ENCODE measurements around the gene FGF11. TPM values are rescaled to one million over a fixed set of nuclear protein-coding genes. Genes with fewer than 3 reads are reported as not detected.

Gene FGF11
- total RNA-seq, 1 experiment from 2014 or later, result 24.2 TPM

- DNase-seq (ENCODE audit: low spot score), result no peak
- in situ Hi-C loops (cut with HindIII; ENCODE audit: low sequenced_read_pairs), result no loop called here
These were observed 13.0 kb upstream of the FGF11 start for GRCh38 chr17:7426203-7426863.

- DNase-seq (ENCODE audit: low spot score), result no peak
- in situ Hi-C loops (cut with HindIII; ENCODE audit: low sequenced_read_pairs), result no loop called here
These were observed 12.3 kb upstream of the FGF11 start for GRCh38 chr17:7426896-7427489.

GRCh38 chr17:7427549-7427948 is 11.8 kb upstream of the FGF11 start:
- no peak for DNase-seq (ENCODE audit: low spot score)
- in situ Hi-C loops (cut with HindIII; ENCODE audit: low sequenced_read_pairs), result no loop called here

DNA sequence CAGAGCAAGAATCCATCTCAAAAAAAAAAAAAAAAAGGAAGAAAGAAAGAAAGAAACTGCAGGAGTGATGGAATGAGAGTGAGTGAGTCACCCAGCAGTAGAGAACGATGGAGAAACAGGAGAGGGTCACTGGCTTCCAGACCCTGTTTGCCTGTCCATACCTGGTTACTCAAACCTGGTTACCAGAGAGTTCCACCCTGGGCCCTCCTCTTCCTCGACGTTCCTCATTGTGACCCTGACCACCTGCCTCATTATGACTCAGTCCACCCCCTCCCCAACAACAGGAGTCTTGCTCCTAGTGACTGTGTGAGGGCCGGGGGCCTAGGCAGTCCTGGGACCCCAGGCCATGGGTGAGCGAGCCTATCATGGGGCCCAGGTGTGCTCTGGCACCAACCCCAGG is 10.8 kb upstream of the FGF11 start, which contains the start of gene SPEM3:
SPEM3 (plus strand) TSS at position 301 of the 400 bp plus-strand sequence; CDS start at position 347, 46 bp downstream.
- no peak for DNase-seq (ENCODE audit: low spot score)
- in situ Hi-C loops (cut with HindIII; ENCODE audit: low sequenced_read_pairs), result no loop called here

- in situ Hi-C loops (cut with HindIII; ENCODE audit: low sequenced_read_pairs), result no loop called here
- no peak for DNase-seq (ENCODE audit: low spot score)
These were observed 9.6 kb upstream of the FGF11 start for GRCh38 chr17:7429722-7430121.

GRCh38 chr17:7431231-7431630 is 8.1 kb upstream of the FGF11 start:
- in situ Hi-C loops (cut with HindIII; ENCODE audit: low sequenced_read_pairs), result no loop called here
- DNase-seq (ENCODE audit: low spot score), result no peak

- in situ Hi-C loops (cut with HindIII; ENCODE audit: low sequenced_read_pairs), result no loop called here
- no peak for DNase-seq (ENCODE audit: low spot score)
These were observed 7.0 kb upstream of the FGF11 start for GRCh38 chr17:7432296-7432695.

GRCh38 chr17:7435676-7436555 is 3.4 kb upstream of the FGF11 start:
- no peak for DNase-seq (ENCODE audit: low spot score)
- in situ Hi-C loops (cut with HindIII; ENCODE audit: low sequenced_read_pairs), result no loop called here

DNA sequence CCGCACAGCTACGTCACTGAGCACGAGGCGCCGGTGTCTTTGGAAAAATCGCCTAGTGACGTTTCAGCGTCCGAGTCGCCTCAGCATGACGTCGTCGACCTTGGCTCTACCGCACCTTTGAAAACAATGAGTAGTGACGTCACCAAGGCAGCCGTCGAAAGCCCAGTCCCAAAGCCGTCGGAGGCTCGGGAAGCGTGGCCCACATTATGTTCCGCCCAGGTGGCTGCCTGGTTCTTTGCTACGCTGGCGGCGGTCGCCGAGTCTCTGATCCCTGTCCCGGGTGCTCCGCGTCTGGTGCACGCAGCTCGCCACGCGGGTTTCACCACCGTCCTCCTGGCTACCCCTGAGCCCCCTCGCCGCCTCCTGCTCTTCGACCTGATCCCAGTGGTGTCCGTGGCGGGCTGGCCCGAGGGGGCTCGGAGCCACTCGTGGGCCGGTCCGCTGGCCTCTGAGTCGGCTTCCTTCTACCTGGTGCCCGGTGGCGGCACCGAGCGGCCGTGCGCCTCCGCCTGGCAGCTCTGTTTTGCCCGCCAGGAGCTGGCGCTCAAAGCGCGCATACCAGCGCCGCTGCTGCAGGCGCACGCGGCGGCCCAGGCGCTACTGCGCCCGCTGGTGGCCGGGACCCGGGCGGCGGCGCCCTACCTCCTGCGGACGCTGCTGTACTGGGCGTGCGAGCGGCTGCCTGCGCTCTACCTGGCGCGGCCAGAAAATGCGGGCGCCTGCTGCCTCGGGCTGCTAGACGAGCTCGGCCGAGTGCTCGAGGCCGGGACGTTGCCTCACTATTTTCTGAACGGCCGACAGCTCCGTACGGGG is 2.5 kb upstream of the FGF11 start:
- in situ Hi-C loops (cut with HindIII; ENCODE audit: low sequenced_read_pairs), result no loop called here
- DNase-seq (ENCODE audit: low spot score), result peak; percentile 63

DNA sequence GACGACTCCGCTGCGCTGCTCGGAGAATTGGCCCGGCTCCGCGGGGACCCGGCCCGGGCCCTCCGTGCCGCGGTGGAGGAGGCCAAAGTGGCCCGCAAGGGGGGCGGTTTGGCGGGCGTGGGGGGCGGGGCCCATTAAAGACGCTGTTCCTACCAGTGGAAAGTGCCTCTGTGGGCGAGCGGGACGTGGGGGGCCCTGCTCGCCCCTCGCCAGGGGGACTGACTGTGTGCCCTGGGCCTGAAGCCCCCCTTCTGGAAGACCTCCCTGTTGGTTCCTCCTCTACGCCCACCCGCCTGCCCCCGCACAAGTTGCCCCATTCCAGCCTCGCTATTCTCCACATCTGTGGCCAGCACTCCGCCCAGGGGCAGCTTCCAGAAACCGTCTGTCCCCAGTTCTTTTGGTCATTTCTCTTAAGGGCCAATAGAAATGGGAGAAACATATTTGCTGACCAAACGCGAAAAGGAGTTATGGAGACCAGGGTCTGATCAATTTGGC is 1.9 kb upstream of the FGF11 start:
- no peak for DNase-seq (ENCODE audit: low spot score)
- in situ Hi-C loops (cut with HindIII; ENCODE audit: low sequenced_read_pairs), result no loop called here

DNA sequence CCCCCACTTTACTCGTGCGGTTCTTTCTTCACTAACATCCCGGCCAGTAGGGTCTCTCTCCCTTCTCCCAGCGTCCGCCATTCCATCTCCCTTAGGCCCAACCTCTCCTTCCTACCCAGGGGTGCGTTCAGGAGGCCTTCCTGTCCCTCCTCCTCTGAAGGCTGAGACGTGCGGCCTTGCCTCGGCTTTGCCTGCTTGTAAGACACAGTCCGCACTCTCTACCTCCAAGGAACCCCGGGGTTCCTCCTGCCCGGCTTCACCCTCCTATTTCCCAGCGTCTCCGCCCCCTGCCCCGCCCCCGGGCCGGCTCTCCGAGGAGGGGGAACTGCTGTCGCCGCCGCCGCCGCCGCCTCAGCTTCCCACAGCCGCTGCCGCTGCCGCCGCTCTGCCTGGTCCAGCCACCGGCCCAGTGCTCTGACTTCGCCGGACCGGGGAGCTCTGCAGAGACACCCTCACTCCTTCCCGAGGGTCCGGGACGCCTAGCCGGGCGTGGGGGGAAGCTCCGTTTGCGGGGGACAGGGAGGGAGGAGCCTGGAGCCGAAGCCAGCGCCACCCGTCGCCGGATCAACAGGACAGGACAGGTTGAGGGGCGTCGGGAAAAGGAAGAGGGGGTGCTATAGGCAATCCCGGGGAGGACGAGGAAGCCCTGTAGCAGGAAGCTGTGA is 1.2 kb upstream of the FGF11 start:
- in situ Hi-C loops (cut with HindIII; ENCODE audit: low sequenced_read_pairs), result no loop called here
- DNase-seq (ENCODE audit: low spot score), result peak; percentile 44

DNA sequence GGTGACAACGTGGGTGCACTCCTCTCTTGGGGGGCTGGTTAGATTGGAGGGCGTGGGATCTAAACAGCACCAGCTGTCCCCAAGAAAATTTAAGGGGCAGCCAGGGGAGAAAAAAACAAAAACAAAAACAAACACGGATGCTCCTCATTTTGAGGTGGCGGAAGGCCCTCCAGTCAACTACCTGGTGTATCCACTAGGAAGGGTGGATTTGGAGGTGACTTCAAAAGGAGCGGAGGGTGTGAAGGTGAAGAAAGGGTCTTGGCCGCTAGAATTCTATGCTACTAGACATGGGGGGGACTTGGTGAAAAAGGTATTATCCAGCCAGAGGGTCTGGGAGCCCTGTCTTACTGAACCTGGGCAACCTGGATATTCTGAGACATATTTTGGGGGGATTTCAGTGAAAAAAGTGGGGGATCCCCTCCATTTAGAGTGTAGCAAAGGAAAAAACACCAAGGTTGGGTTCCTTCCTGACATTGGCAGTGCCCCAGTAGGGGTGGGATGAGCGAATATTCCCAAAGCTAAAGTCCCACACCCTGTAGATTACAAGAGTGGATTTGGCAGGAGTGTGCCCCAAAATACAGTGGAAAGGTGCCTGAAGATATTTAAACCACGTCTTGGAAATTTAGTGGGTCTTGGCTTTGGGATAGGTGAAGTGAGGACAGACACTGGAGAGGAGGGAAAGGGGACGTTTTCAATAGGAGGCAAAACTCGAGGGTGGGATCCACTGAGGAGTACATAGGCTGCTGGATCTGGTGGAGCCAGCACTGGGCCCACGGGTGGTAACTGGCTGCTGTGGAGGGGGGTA is 454 bp upstream of the FGF11 start:
- DNase-seq (ENCODE audit: low spot score), result no peak
- in situ Hi-C loops (cut with HindIII; ENCODE audit: low sequenced_read_pairs), result no loop called here

DNA sequence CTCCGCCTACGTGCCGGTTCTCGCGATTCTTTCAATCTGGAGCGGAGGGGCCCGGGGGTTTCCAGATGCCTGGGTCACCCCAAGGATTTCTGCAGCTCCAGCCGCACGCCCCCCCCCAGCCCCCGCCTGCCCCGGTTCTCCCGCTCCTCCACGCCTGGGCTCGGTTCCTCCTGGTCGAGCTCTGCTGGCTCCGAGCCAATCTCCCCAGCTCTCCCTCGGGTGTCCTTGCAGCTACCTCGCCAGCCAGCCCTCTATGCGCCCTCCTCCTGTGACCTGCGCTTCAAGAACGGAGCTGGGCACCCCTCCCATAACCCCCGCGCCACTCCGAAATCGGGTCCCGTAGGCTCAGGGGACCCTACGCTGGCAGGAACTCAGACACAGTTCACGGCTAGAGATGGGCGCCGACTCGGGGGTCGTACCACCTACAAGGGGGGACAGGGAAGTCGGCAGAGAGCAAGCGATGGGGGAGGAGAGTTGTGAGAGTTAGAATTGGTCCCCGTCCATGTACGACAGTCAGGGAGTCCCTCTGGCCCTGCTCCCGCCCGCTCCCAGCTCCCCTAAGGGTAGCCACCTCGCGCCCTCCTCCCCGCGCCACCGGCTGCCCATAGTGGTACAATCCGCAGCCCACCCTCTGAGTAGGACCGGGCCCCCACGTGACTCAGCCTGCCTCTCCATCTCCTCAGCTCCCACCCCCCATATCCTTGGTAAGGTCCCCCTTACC is 961 bp downstream of the FGF11 start:
- no peak for DNase-seq (ENCODE audit: low spot score)
- in situ Hi-C loops (cut with HindIII; ENCODE audit: low sequenced_read_pairs), result no loop called here

- DNase-seq (ENCODE audit: low spot score), result no peak
- in situ Hi-C loops (cut with HindIII; ENCODE audit: low sequenced_read_pairs), result no loop called here
These were observed 1.5 kb downstream of the FGF11 start for GRCh38 chr17:7440834-7441195.

DNA sequence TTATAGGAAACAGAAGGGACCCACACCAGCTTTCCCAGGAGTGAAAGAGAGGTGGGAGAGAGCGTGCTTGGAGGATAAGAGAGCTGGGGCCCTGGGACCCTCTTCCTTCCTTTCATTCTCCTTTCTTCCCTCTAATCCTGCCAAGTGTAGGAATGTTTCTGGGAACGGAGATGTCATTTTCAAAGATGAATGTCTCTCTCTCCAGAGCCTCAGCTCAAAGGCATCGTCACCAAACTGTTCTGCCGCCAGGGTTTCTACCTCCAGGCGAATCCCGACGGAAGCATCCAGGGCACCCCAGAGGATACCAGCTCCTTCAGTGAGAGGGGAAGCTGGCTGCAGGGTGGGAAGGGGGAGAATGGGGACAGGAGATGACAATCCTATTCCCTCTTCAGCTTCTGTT is 2.0 kb downstream of the FGF11 start:
- in situ Hi-C loops (cut with HindIII; ENCODE audit: low sequenced_read_pairs), result no loop called here
- DNase-seq (ENCODE audit: low spot score), result no peak

- in situ Hi-C loops (cut with HindIII; ENCODE audit: low sequenced_read_pairs), result no loop called here
- DNase-seq (ENCODE audit: low spot score), result no peak
These were observed 2.8 kb downstream of the FGF11 start for GRCh38 chr17:7442142-7442541.
